B cell (primary cell): Measurements from ENCODE around the gene ARHGAP19.

Experiments
- EZH2 ChIP-seq: IDR thresholded peaks from 2 replicates; pipeline ENCODE4 v1.6.1; 2012; ENCODE audit warnings: borderline replicate concordance, low read depth, mild to moderate bottlenecking, moderate library complexity, low read length; ENCODE audit not compliant: insufficient read depth, poor library complexity, severe bottlenecking
- TF ChIP-seq, protein P1 (sequence below): fragments of 200-600 bp; IDR thresholded peaks from one replicate; pipeline ENCODE4 v1.8.0; 2022; ENCODE audit warnings: antibody characterized with exemption, mild to moderate bottlenecking

DNA sequence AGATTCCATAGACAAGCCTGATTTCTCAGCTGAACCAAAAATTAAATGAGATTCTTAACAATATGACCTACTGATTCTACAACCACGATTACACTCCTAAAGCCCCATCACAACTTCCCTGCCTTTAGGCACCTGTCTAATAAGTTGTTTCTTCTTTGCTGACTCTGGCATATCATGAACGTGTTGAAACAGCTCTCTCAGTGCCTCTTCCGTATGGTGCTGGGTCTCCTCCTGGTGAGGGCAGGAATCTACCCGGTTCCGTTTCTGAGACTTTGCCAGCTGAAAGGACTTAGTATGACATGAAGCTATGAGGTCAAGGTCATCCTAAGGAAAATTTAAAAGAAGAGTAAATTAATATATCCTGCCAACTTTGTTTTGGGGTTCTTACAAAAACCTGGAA lies 48.6 kb downstream of the ARHGAP19 start:
- TF ChIP-seq, protein P1, sequence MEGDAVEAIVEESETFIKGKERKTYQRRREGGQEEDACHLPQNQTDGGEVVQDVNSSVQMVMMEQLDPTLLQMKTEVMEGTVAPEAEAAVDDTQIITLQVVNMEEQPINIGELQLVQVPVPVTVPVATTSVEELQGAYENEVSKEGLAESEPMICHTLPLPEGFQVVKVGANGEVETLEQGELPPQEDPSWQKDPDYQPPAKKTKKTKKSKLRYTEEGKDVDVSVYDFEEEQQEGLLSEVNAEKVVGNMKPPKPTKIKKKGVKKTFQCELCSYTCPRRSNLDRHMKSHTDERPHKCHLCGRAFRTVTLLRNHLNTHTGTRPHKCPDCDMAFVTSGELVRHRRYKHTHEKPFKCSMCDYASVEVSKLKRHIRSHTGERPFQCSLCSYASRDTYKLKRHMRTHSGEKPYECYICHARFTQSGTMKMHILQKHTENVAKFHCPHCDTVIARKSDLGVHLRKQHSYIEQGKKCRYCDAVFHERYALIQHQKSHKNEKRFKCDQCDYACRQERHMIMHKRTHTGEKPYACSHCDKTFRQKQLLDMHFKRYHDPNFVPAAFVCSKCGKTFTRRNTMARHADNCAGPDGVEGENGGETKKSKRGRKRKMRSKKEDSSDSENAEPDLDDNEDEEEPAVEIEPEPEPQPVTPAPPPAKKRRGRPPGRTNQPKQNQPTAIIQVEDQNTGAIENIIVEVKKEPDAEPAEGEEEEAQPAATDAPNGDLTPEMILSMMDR: no peak
- no peak for TF ChIP-seq EZH2
